D721Med (cell line): ENCODE measurements around the gene MSGN1.

Source experiments
- DNase-seq: peaks from one replicate; pipeline ENCODE4 v3.0.0; 2011; ENCODE audit warnings: low spot score; ENCODE audit not compliant: insufficient read length
- FAIRE-seq: peaks from 2 replicates; lab custom pipeline; 2011; peaks lifted over from hg19 to GRCh38; lab: Jason Lieb, UNC
- CTCF ChIP-seq: IDR thresholded peaks from 2 replicates; pipeline ENCODE4 v1.5.1; 2012; ENCODE audit warnings: mild to moderate bottlenecking, control low read depth; ENCODE audit not compliant: insufficient read depth; ENCODE audit errors: missing control alignments

Gene MSGN1

GRCh38 chr2:17847236-17847635 lies 31.0 kb downstream of the MSGN1 start:
- TF ChIP-seq CTCF = no peak

GRCh38 chr2:17849275-17849674 lies 33.0 kb downstream of the MSGN1 start:
- no peak for TF ChIP-seq CTCF
- DNase-seq (no peak), FAIRE-seq (no peak)

More at GRCh38 chr2:17847236-17847635, 31.0 kb downstream of the MSGN1 start:
- FAIRE-seq = no peak
- DNase-seq = no peak

DNA sequence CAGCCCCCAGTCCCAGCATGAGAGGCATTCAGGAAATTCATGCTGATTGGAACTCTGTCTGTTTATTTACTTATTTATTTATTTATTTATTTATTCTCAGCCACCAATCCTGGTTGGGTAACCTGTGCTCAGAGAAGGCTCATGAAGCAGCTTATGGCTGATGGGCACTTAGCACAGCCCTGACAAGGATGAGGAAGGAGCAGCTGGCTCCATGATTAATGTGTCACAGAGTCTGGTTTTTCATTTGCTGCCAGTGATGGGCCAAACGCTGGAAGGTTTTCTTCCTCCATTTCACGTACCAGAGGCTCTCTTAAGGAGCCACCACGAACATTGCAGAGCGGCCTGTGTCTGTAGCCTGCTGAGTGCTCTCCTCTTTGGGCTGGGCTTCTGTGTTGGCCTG lies 33.9 kb downstream of the MSGN1 start:
- no peak for TF ChIP-seq CTCF
- DNase-seq (no peak), FAIRE-seq (no peak)

- DNase-seq (peak; percentile 58), FAIRE-seq (peak; percentile 71)
- peak; percentile 93 for TF ChIP-seq CTCF
Measured at GRCh38 chr2:17851731-17852585, 35.7 kb downstream of the MSGN1 start.

GRCh38 chr2:17853799-17854198 lies 37.5 kb downstream of the MSGN1 start:
- DNase-seq = no peak
- no peak for FAIRE-seq
- no peak for TF ChIP-seq CTCF

DNA sequence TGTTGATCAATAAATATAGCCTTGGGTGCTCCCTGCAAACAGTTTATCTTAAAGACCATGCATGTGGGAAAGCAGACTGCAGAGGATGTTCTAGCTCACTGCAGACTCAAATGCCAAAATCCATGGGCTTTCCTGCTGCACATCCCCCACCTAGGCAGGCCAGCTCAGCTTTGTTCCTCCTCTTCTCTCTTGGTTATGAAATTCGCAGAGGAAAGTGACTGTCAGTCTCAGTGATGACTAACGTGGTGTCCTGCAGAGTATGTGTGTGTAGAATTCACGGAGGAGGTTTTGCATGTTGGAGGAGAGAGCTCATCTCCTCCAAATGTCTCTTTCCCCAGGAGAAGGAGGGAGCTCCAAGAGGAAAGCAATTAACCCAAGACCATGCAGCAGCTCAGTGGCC lies 40.8 kb downstream of the MSGN1 start:
- TF ChIP-seq CTCF = no peak
- DNase-seq (no peak), FAIRE-seq (no peak)

- FAIRE-seq (no peak), DNase-seq (no peak)
- TF ChIP-seq CTCF = no peak
Measured at GRCh38 chr2:17858064-17858463, 41.8 kb downstream of the MSGN1 start.
